OCI-LY7 (cell line): ENCODE data around the gene NDUFV2.

Source experiments
- EZH2phosphoT487 ChIP-seq: fragments of 200-600 bp; sonication (generic); IDR thresholded peaks from 2 replicates; pipeline ENCODE4 v1.6.1; 2018; ENCODE audit warnings: low read depth, borderline replicate concordance, mild to moderate bottlenecking, mixed run types, antibody characterized with exemption, low read length, moderate library complexity, mixed read lengths
- TF ChIP-seq, protein P1 (sequence below): fragments of 200-600 bp; sonication (generic); conservative IDR thresholded peaks from 2 replicates; pipeline ENCODE4 v1.5.1; 2014; ENCODE audit warnings: mild to moderate bottlenecking, antibody characterized with exemption, low read length, moderate library complexity, mixed read lengths

DNA sequence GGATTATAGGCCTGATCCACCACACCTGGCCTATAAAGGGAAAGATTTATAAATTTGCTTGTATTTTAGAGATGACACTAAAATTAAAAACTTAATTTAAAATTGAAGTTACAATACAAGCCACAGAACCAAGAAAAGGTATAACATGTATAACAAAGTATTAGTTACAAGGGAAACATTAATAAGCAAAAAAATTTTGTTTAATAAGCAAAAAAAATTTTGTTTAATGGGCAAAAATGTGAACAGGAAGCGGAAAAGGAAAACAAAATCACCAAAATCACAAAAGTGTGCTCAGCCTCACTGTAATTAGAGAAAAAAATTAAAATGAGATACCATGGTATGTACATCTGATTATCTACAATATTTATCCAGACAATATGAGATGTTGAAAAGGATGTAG is 15.9 kb upstream of the NDUFV2 start:
- TF ChIP-seq, protein P1, sequence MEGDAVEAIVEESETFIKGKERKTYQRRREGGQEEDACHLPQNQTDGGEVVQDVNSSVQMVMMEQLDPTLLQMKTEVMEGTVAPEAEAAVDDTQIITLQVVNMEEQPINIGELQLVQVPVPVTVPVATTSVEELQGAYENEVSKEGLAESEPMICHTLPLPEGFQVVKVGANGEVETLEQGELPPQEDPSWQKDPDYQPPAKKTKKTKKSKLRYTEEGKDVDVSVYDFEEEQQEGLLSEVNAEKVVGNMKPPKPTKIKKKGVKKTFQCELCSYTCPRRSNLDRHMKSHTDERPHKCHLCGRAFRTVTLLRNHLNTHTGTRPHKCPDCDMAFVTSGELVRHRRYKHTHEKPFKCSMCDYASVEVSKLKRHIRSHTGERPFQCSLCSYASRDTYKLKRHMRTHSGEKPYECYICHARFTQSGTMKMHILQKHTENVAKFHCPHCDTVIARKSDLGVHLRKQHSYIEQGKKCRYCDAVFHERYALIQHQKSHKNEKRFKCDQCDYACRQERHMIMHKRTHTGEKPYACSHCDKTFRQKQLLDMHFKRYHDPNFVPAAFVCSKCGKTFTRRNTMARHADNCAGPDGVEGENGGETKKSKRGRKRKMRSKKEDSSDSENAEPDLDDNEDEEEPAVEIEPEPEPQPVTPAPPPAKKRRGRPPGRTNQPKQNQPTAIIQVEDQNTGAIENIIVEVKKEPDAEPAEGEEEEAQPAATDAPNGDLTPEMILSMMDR = no peak
- no peak for TF ChIP-seq EZH2phosphoT487
